IMR-90 (cell line): ENCODE results near the gene SCN1B. TPM values are rescaled to one million over a fixed set of nuclear protein-coding genes. Genes with fewer than 3 reads are reported as not detected.

Experiments
- ATAC-seq: fragments of 200-7000 bp; cut with Tn5 transposase; 2 replicates; pipeline ENCODE4 v1.9.1; 2020; ENCODE audit warnings: low read depth, mild to moderate bottlenecking, moderate library complexity
- BruUV-seq: library from RNA; stranded (reverse); fragments of 400-500 nt; replicated peaks from 2 replicates; lab custom pipeline; 2021; lab: Mats Ljungman, UMichigan
- CTCF ChIA-PET: fragments of 300-600 bp; formaldehyde crosslinking; extraction: SDS; loops from one replicate; lab custom pipeline; 2021; ENCODE audit warnings: antibody characterized with exemption; lab: Yijun Ruan, JAX
- POLR2A ChIA-PET: fragments of 300-600 bp; sonication (Branson Sonifier 250); formaldehyde crosslinking; loops from one replicate; lab custom pipeline; 2022; ENCODE audit warnings: antibody characterized with exemption; ENCODE audit not compliant: unreplicated experiment; lab: Charles Lee
- DNase-seq: peaks from one replicate; pipeline ENCODE4 v3.0.0; 2013
- H2AFZ ChIP-seq: replicated peaks from 2 replicates; pipeline ENCODE3; 2013; ENCODE audit warnings: low read length, mild to moderate bottlenecking; ENCODE audit not compliant: poor library complexity
- H2AK5ac ChIP-seq: 2 replicates; pipeline ENCODE4 v1.6.1; 2013; ENCODE audit warnings: low read depth, low read length, inconsistent platforms
- H2AK9ac ChIP-seq: replicated peaks from 2 replicates; pipeline ENCODE3; 2013; ENCODE audit warnings: mild to moderate bottlenecking, low read depth, low read length, moderate library complexity; ENCODE audit not compliant: poor library complexity
- H2BK120ac ChIP-seq: 2 replicates; pipeline ENCODE4 v1.6.1; 2013; ENCODE audit warnings: low read depth, low read length, inconsistent platforms
- H2BK15ac ChIP-seq: 3 replicates; pipeline ENCODE4 v1.6.1; 2013; ENCODE audit warnings: low read depth, low read length, inconsistent platforms
- H2BK20ac ChIP-seq: 2 replicates; pipeline ENCODE4 v1.6.1; 2013; ENCODE audit warnings: low read depth, mild to moderate bottlenecking, inconsistent platforms, low read length, moderate library complexity
- H2BK5ac ChIP-seq: 2 replicates; pipeline ENCODE4 v1.6.1; 2013; ENCODE audit warnings: mild to moderate bottlenecking, low read depth, low read length, inconsistent platforms; ENCODE audit not compliant: poor library complexity, severe bottlenecking
- H3K14ac ChIP-seq: replicated peaks from 2 replicates; pipeline ENCODE4 v1.6.1; 2013; ENCODE audit warnings: low read depth, low read length, inconsistent platforms
- H3K18ac ChIP-seq: 2 replicates; pipeline ENCODE4 v1.6.1; 2013; ENCODE audit warnings: low read depth, low read length, control low read depth
- H3K23ac ChIP-seq: 2 replicates; pipeline ENCODE4 v1.6.1; 2013; ENCODE audit warnings: low read depth, low read length, inconsistent platforms
- H3K27ac ChIP-seq: 2 replicates; pipeline ENCODE4 v1.5.1; 2013; ENCODE audit warnings: mild to moderate bottlenecking, control low read depth, low read length; ENCODE audit not compliant: insufficient read depth
- H3K27me3 ChIP-seq: 2 replicates; pipeline ENCODE4 v1.6.1; 2013; ENCODE audit warnings: low read length; ENCODE audit not compliant: control insufficient read depth, insufficient read depth
- H3K36me3 ChIP-seq: 2 replicates; pipeline ENCODE4 v1.6.1; 2013; ENCODE audit warnings: low read length, mixed read lengths; ENCODE audit not compliant: control insufficient read depth, insufficient read depth
- H3K4ac ChIP-seq: 2 replicates; pipeline ENCODE4 v1.6.1; 2013; ENCODE audit warnings: low read depth, low read length, inconsistent platforms
- H3K4me1 ChIP-seq: 2 replicates; pipeline ENCODE4 v1.6.1; 2013; ENCODE audit warnings: low read length, mixed read lengths; ENCODE audit not compliant: control insufficient read depth, insufficient read depth
- H3K4me2 ChIP-seq: 2 replicates; pipeline ENCODE4 v1.6.1; 2013; ENCODE audit warnings: low read depth, mild to moderate bottlenecking, control low read depth, low read length, moderate library complexity
- H3K4me3 ChIP-seq: 2 replicates; pipeline ENCODE4 v1.5.1; 2013; ENCODE audit warnings: low read depth, mild to moderate bottlenecking, control low read depth, low read length, moderate library complexity; ENCODE audit not compliant: insufficient read depth
- H3K56ac ChIP-seq: 2 replicates; pipeline ENCODE4 v1.6.1; 2013; ENCODE audit warnings: low read length, inconsistent platforms; ENCODE audit not compliant: insufficient read depth; ENCODE audit errors: extremely low read depth
- H3K79me1 ChIP-seq, 2 experiments: 2 replicates each; pipeline ENCODE4 v1.6.1; 2013; ENCODE audit warnings: low read length in 2 of 2, inconsistent platforms in 1 of 2, low read depth in 1 of 2
- H3K9ac ChIP-seq: 2 replicates; pipeline ENCODE4 v1.6.1; 2013; ENCODE audit warnings: low read depth, low read length, control low read depth
- H3K9me1 ChIP-seq: 2 replicates; pipeline ENCODE4 v1.6.1; 2013; ENCODE audit warnings: low read length, inconsistent platforms; ENCODE audit not compliant: insufficient read depth
- H3K9me3 ChIP-seq: 2 replicates; pipeline ENCODE4 v1.6.1; 2013; ENCODE audit warnings: low read length; ENCODE audit not compliant: control insufficient read depth, insufficient read depth
- H4K20me1 ChIP-seq: 2 replicates; pipeline ENCODE4 v1.6.1; 2013; ENCODE audit warnings: low read length, inconsistent platforms; ENCODE audit not compliant: insufficient read depth
- H4K5ac ChIP-seq: 2 replicates; pipeline ENCODE4 v1.6.1; 2013; ENCODE audit warnings: mild to moderate bottlenecking, low read depth, low read length, control low read depth
- H4K8ac ChIP-seq, 2 experiments: 2 replicates each; pipeline ENCODE4 v1.6.1; 2013; ENCODE audit warnings: low read depth in 2 of 2, low read length in 2 of 2, control low read depth in 1 of 2, inconsistent platforms in 1 of 2
- H4K91ac ChIP-seq: 2 replicates; pipeline ENCODE4 v1.6.1; 2013; ENCODE audit warnings: low read depth, low read length, inconsistent platforms; ENCODE audit not compliant: insufficient read depth
- MXI1 ChIP-seq: IDR thresholded peaks from 2 replicates; pipeline ENCODE4 v1.6.1; 2012; ENCODE audit warnings: low read depth, mild to moderate bottlenecking, low read length, moderate library complexity, borderline replicate concordance
- POLR2A ChIP-seq: IDR thresholded peaks from 2 replicates; pipeline ENCODE4 v1.6.1; 2012; ENCODE audit warnings: mild to moderate bottlenecking, low read depth, low read length
- RCOR1 ChIP-seq: IDR thresholded peaks from 2 replicates; pipeline ENCODE4 v1.6.1; 2012; ENCODE audit warnings: mild to moderate bottlenecking, low read length, improper control_type of control experiment; ENCODE audit not compliant: insufficient replicate concordance
- RFX5 ChIP-seq: IDR thresholded peaks from 2 replicates; pipeline ENCODE4 v1.8.0; 2012; ENCODE audit warnings: low read depth, mild to moderate bottlenecking, low read length, moderate library complexity
- WGBS, 2 experiments: methylation state at CpG; one replicate each; pipeline versions ENCODE4 v1.1.5 to v1.1.7; 2013; ENCODE audit warnings: missing lambda C conversion rate in 2 of 2; ENCODE audit not compliant: insufficient read length in 1 of 2; ENCODE audit errors: extremely low coverage in 2 of 2; 5-methylcytosine and 5-hydroxymethylcytosine counted together
- dilution Hi-C: fragments of 300-500 bp; cut with HindIII; formaldehyde crosslinking; loops from one replicate; pipeline ENCODE4 v1.14.3; 2018; ENCODE audit warnings: low sequenced_read_pairs; ENCODE audit not compliant: unreplicated experiment
- in situ Hi-C: fragments of 300-500 bp; cut with MboI; formaldehyde crosslinking; loops from 3 replicates; pipeline ENCODE4 v1.14.3; 2019; ENCODE audit warnings: low sequenced_read_pairs, inconsistent platforms, mixed read lengths
- intact Hi-C: fragments of 100-400 bp; cut with micrococcal nuclease; formaldehyde crosslinking; loops from 2 replicates; pipeline ENCODE4 v1.10.0; 2022
- polyA plus RNA-seq, 3 experiments: library from polyadenylated mRNA; depleted of rRNA; stranded (reverse); fragments of >200 nt; gene quantifications; 2 replicates each; pipeline ENCODE4 v1.2.3, GENCODE V29; 2012; ENCODE audit warnings: low replicate concordance in 1 of 3
- total RNA-seq: library from RNA; depleted of rRNA; stranded (reverse); fragments of >200 nt; gene quantifications from 2 replicates; pipeline ENCODE4 v1.2.3, GENCODE V29; 2012

The SCN1B gene
- total and polyA plus RNA-seq, 2 of the 4 experiments (the other 2 are of a cell fraction): 2.0 to 9.6 TPM

DNA sequence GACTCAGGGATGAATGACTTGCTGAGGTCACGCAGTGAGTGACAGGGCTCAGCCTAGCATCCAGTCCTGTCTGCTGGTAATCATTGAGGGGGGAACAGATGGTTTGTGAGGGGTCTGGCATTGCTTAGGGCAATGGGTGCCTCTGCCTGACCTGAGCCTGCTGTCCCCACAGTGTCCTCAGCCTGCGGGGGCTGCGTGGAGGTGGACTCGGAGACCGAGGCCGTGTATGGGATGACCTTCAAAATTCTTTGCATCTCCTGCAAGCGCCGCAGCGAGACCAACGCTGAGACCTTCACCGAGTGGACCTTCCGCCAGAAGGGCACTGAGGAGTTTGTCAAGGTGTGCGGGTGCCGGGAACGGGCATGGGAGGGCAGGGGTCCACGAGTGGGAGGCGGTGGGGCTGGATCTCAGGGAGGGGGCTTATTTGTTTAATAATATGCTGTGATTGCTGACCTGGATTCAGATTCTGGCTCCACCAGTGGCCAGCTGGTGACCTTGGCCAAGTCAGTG, 2.1 kb downstream of the SCN1B start:
- Histone ChIP-seq H3K4ac (no peak overlapping the region), H4K20me1 (no peaks in the 10 kb centered on the region; the same call in 1 of the 2 replicates), H3K9me1 (no peaks in the 10 kb centered on the region), H3K14ac (no peak overlapping the region), H3K4me1 (peaks cover 3% of the 10 kb centered on the region; the same call in 1 of the 2 replicates), H3K9ac (no peak overlapping the region), H3K4me2 (no peak overlapping the region), H4K5ac (no peak overlapping the region), H4K91ac (no peak overlapping the region), H3K9me3 (no peaks in the 10 kb centered on the region), H3K36me3 (peaks cover 5% of the 10 kb centered on the region), H3K23ac (no peak overlapping the region), H2AFZ (no peak overlapping the region), H3K4me3 (no peak overlapping the region), H2AK9ac (no peak overlapping the region), H2BK15ac (no peak overlapping the region), H3K18ac (no peak overlapping the region), H2BK5ac (no peak overlapping the region), H3K79me1 (no peaks in the 10 kb centered on the region), H3K56ac (no peak overlapping the region), H2AK5ac (no peak overlapping the region), H4K8ac (no peak overlapping the region), H2BK20ac (no peak overlapping the region), H2BK120ac (no peak overlapping the region), H3K27me3 (no peaks in the 10 kb centered on the region; the same call in 1 of the 2 replicates), H3K27ac (no peak overlapping the region)
- in situ Hi-C loops: no loop called here
- TF ChIP-seq POLR2A: no peak
- no peak for TF ChIP-seq MXI1
- TF ChIP-seq RFX5: no peak
- TF ChIP-seq RCOR1: no peak
- dilution Hi-C loops: no loop called here
- ChIA-PET POLR2A (no interaction called here), CTCF (no interaction called here)
- intact Hi-C loops: no loop called here
- DNase-seq (no peak), ATAC-seq (no peak)
- BruUV-seq: no TSS peak
- WGBS, 2 experiments: 92% methylated on average over 16 of the region's 17 CpGs; no CpG with 5 or more reads in 1 of the 2 experiments
